Stomach (tissue), 4 donors: Measurements from ENCODE around the gene NAAA.
"Not testable (repeated sequence)": the region's sequence is repeated elsewhere in the genome, so short reads cannot be mapped to it uniquely, and the experiment has no call there.

Experiments
- EP300 ChIP-seq: sonication (generic); formaldehyde crosslinking; IDR thresholded peaks from one replicate; pipeline ENCODE4 v1.6.1; 2017; ENCODE audit warnings: antibody characterized with exemption
- POLR2AphosphoS5 ChIP-seq, 3 donors: sonication (generic); formaldehyde crosslinking; IDR thresholded peaks; one replicate each; pipeline ENCODE4 v1.6.1; 2016; ENCODE audit warnings: antibody characterized with exemption in 3 of 3
- TF ChIP-seq, protein P1 (sequence below), 7 experiments: fragments of 450-650 bp in 4 of 7; fragments of 200-600 bp in 3 of 7; sonication (generic) in 3 of 7; IDR thresholded peaks; one replicate each; pipeline ENCODE4 v1.5.1; 2016 to 2019; ENCODE audit warnings: antibody characterized with exemption in 7 of 7, control low read depth in 2 of 7, mild to moderate bottlenecking in 1 of 7

DNA sequence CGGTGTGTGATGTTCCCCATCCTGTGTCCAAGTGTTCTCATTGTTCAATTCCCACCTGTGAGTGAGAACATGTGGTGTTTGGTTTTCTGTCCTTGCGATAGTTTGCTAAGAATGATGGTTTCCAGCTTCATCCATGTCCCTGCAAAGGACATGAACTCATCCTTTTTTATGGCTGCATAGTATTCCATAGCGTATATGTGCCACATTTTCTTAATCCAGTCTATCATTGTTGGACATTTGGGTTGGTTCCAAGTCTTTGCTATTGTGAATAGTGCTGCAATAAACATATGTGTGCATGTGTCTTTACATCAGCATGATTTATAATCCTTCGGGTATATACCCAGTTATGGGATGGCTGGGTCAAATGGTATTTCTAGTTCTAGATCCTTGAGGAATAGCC lies 21.3 kb upstream of the NAAA start:
- TF ChIP-seq, protein P1, sequence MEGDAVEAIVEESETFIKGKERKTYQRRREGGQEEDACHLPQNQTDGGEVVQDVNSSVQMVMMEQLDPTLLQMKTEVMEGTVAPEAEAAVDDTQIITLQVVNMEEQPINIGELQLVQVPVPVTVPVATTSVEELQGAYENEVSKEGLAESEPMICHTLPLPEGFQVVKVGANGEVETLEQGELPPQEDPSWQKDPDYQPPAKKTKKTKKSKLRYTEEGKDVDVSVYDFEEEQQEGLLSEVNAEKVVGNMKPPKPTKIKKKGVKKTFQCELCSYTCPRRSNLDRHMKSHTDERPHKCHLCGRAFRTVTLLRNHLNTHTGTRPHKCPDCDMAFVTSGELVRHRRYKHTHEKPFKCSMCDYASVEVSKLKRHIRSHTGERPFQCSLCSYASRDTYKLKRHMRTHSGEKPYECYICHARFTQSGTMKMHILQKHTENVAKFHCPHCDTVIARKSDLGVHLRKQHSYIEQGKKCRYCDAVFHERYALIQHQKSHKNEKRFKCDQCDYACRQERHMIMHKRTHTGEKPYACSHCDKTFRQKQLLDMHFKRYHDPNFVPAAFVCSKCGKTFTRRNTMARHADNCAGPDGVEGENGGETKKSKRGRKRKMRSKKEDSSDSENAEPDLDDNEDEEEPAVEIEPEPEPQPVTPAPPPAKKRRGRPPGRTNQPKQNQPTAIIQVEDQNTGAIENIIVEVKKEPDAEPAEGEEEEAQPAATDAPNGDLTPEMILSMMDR (IDR thresholded peaks at IDR 0.05): not testable (repeated sequence)
- not testable (repeated sequence) for TF ChIP-seq POLR2AphosphoS5 (IDR thresholded peaks at IDR 0.05); EP300
